Neural progenitor cell (in vitro differentiated cells): ENCODE measurements around the gene CENATAC. TPM values are rescaled to one million over a fixed set of nuclear protein-coding genes. Genes with fewer than 3 reads are reported as not detected.

Source experiments
- DNase-seq: peaks from one replicate; pipeline ENCODE4 v3.0.0-alpha.2; 2016; ENCODE audit warnings: low spot score
- H2AFZ ChIP-seq: fragments of 200-600 bp; sonication (generic); replicated peaks from 2 replicates; pipeline ENCODE4 v1.6.1; 2016; ENCODE audit warnings: antibody characterized with exemption
- H3F3A ChIP-seq: fragments of 200-600 bp; sonication (generic); 2 replicates; pipeline ENCODE4 v1.6.1; 2016; ENCODE audit warnings: antibody characterized with exemption, low read depth
- H3K27ac ChIP-seq: fragments of 200-600 bp; sonication (generic); 2 replicates; pipeline ENCODE4 v1.5.1; 2016; ENCODE audit warnings: mild to moderate bottlenecking
- H3K27me3 ChIP-seq: fragments of 200-600 bp; sonication (generic); 2 replicates; pipeline ENCODE4 v1.6.1; 2016; ENCODE audit warnings: mild to moderate bottlenecking, moderate library complexity
- H3K36me3 ChIP-seq: fragments of 200-600 bp; sonication (generic); 2 replicates; pipeline ENCODE4 v1.5.1; 2016
- H3K4me1 ChIP-seq: fragments of 200-600 bp; sonication (generic); 2 replicates; pipeline ENCODE4 v1.6.1; 2016; ENCODE audit warnings: mixed run types
- H3K4me2 ChIP-seq: fragments of 200-600 bp; sonication (generic); 2 replicates; pipeline ENCODE4 v1.6.1; 2016
- H3K4me3 ChIP-seq: fragments of 200-600 bp; sonication (generic); 2 replicates; pipeline ENCODE4 v1.5.1; 2016
- H3K79me2 ChIP-seq: fragments of 200-600 bp; sonication (generic); 2 replicates; pipeline ENCODE4 v1.6.1; 2016; ENCODE audit warnings: low read depth
- H3K9ac ChIP-seq: fragments of 200-600 bp; sonication (generic); 2 replicates; pipeline ENCODE4 v1.6.1; 2016
- H3K9me3 ChIP-seq: fragments of 200-600 bp; sonication (generic); 2 replicates; pipeline ENCODE4 v1.5.1; 2016; ENCODE audit warnings: low read depth
- H4K20me1 ChIP-seq: fragments of 200-600 bp; sonication (generic); 2 replicates; pipeline ENCODE4 v1.6.1; 2016; ENCODE audit warnings: low read depth
- H3K27ac Mint-ChIP-seq: 3 replicates; pipeline ENCODE4 v1.8.0; 2021; ENCODE audit warnings: mixed read lengths
- H3K27me3 Mint-ChIP-seq: 2 replicates; pipeline ENCODE4 v1.8.0; 2022; ENCODE audit warnings: low read depth, mild to moderate bottlenecking, inconsistent platforms, moderate library complexity, mixed read lengths; ENCODE audit not compliant: insufficient read depth
- H3K36me3 Mint-ChIP-seq: 3 replicates; pipeline ENCODE4 v1.8.0; 2021; ENCODE audit warnings: mixed read lengths
- H3K4me1 Mint-ChIP-seq: 3 replicates; pipeline ENCODE4 v1.8.0; 2021; ENCODE audit warnings: mixed read lengths
- H3K4me3 Mint-ChIP-seq: 3 replicates; pipeline ENCODE4 v1.8.0; 2021; ENCODE audit warnings: mild to moderate bottlenecking, moderate library complexity, mixed read lengths
- H3K9me3 Mint-ChIP-seq: 3 replicates; pipeline ENCODE4 v1.8.0; 2020; ENCODE audit warnings: mixed read lengths
- CTCF ChIP-seq: fragments of 200-600 bp; sonication (generic); IDR thresholded peaks from 2 replicates; pipeline ENCODE4 v1.5.1; 2017; ENCODE audit warnings: antibody characterized with exemption, mild to moderate bottlenecking
- EZH2 ChIP-seq: fragments of 200-600 bp; sonication (generic); IDR thresholded peaks from 2 replicates; pipeline ENCODE4 v1.6.1; 2017; ENCODE audit warnings: antibody characterized with exemption, mild to moderate bottlenecking, moderate library complexity
- EZH2phosphoT487 ChIP-seq: fragments of 200-600 bp; sonication (generic); IDR thresholded peaks from 2 replicates; pipeline ENCODE4 v1.6.1; 2017; ENCODE audit warnings: antibody characterized with exemption
- total RNA-seq: library from RNA; depleted of rRNA; stranded (reverse); fragments of >200 nt; gene quantifications from 2 replicates; pipeline ENCODE4 v1.2.3, GENCODE V29; 2015; ENCODE audit warnings: low replicate concordance

The CENATAC gene
- total RNA-seq, 1 donor from 2014 or later, result 46.4 TPM

- Mint-ChIP-seq H3K4me1 (peaks cover 20% of the 10 kb centered on the region), H3K9me3 (no peaks in the 10 kb centered on the region), H3K27me3 (peaks cover 4% of the 10 kb centered on the region), H3K4me3 (peak overlapping the region; percentile 84), H3K27ac (no peak overlapping the region), H3K36me3 (peaks cover 17% of the 10 kb centered on the region)
- no peak for DNase-seq
- H3K9me3 ChIP-seq, result no peaks in the 10 kb centered on the region
- peak overlapping the region; percentile 86 for H3K4me2 ChIP-seq
- H3K4me3 ChIP-seq, result peak overlapping the region; percentile 71
- H3K79me2 ChIP-seq, result peaks cover 28% of the 10 kb centered on the region
- no peak overlapping the region for H2AFZ ChIP-seq
- H3K27ac ChIP-seq, result peak overlapping the region; percentile 65
- peaks cover 10% of the 10 kb centered on the region for H3K4me1 ChIP-seq
- no peaks in the 10 kb centered on the region for H3K27me3 ChIP-seq
- TF ChIP-seq EZH2 (no peak), EZH2phosphoT487 (no peak)
- no peaks in the 10 kb centered on the region for H3K36me3 ChIP-seq
- H3K9ac ChIP-seq, result no peak overlapping the region
- peaks cover 22% of the 10 kb centered on the region for H4K20me1 ChIP-seq
- H3F3A ChIP-seq, result peaks cover 32% of the 10 kb centered on the region
Observed at GRCh38 chr11:119028346-119029068, 30.6 kb downstream of the CENATAC start.

- Histone ChIP-seq H2AFZ (no peak overlapping the region), H3K27ac (peak overlapping the region; percentile 65)
- peak overlapping the region; percentile 84 for H3K4me3 Mint-ChIP-seq
Observed at GRCh38 chr11:119029069-119029339, 31.1 kb downstream of the CENATAC start.

GRCh38 chr11:119029340-119030028, 31.5 kb downstream of the CENATAC start:
- Histone ChIP-seq H3K79me2 (peaks cover 28% of the 10 kb centered on the region), H3K4me3 (peak overlapping the region; percentile 71), H3K27ac (peak overlapping the region; percentile 65), H3K9me3 (no peaks in the 10 kb centered on the region), H3K4me1 (peaks cover 10% of the 10 kb centered on the region), H2AFZ (no peak overlapping the region), H3K36me3 (no peaks in the 10 kb centered on the region), H4K20me1 (peaks cover 22% of the 10 kb centered on the region), H3K9ac (no peak overlapping the region), H3K4me2 (peak overlapping the region; percentile 86), H3F3A (peaks cover 22% of the 10 kb centered on the region), H3K27me3 (no peaks in the 10 kb centered on the region)
- TF ChIP-seq EZH2phosphoT487 (no peak), CTCF (no peak), EZH2 (no peak)
- DNase-seq, result peak; percentile 45
- Mint-ChIP-seq H3K4me1 (peaks cover 17% of the 10 kb centered on the region), H3K36me3 (peaks cover 16% of the 10 kb centered on the region), H3K27me3 (peaks cover 4% of the 10 kb centered on the region), H3K27ac (peak overlapping the region; percentile 10), H3K4me3 (peak overlapping the region; percentile 84), H3K9me3 (no peaks in the 10 kb centered on the region)

More at GRCh38 chr11:119029069-119029339, 31.1 kb downstream of the CENATAC start:
- Mint-ChIP-seq H3K4me1 (peaks cover 20% of the 10 kb centered on the region), H3K36me3 (peaks cover 16% of the 10 kb centered on the region), H3K9me3 (no peaks in the 10 kb centered on the region), H3K27ac (no peak overlapping the region), H3K27me3 (peaks cover 4% of the 10 kb centered on the region)
- peaks cover 10% of the 10 kb centered on the region for H3K4me1 ChIP-seq
- H3F3A ChIP-seq, result peaks cover 27% of the 10 kb centered on the region
- TF ChIP-seq EZH2phosphoT487 (no peak), EZH2 (no peak), CTCF (no peak)
- no peaks in the 10 kb centered on the region for H3K36me3 ChIP-seq
- no peaks in the 10 kb centered on the region for H3K9me3 ChIP-seq
- no peak overlapping the region for H3K9ac ChIP-seq
- no peak for DNase-seq
- H4K20me1 ChIP-seq, result peaks cover 22% of the 10 kb centered on the region
- H3K4me3 ChIP-seq, result peak overlapping the region; percentile 71
- peaks cover 28% of the 10 kb centered on the region for H3K79me2 ChIP-seq
- no peaks in the 10 kb centered on the region for H3K27me3 ChIP-seq
- H3K4me2 ChIP-seq, result peak overlapping the region; percentile 86

GRCh38 chr11:119030029-119030328, 32.0 kb downstream of the CENATAC start:
- peaks cover 1% of the 10 kb centered on the region for H3K27me3 Mint-ChIP-seq
- H3F3A ChIP-seq, result peaks cover 18% of the 10 kb centered on the region
- H3K9ac ChIP-seq, result no peak overlapping the region
- H3K36me3 Mint-ChIP-seq, result peaks cover 14% of the 10 kb centered on the region
- peak overlapping the region; percentile 86 for H3K4me2 ChIP-seq
- H3K4me3 ChIP-seq, result peak overlapping the region; percentile 71
- no peaks in the 10 kb centered on the region for H3K36me3 ChIP-seq
- DNase-seq, result no peak
- H2AFZ ChIP-seq, result no peak overlapping the region
- H3K4me1 ChIP-seq, result peaks cover 10% of the 10 kb centered on the region
- H3K9me3 ChIP-seq, result no peaks in the 10 kb centered on the region
- no peak overlapping the region for H3K27ac ChIP-seq
- H3K27ac Mint-ChIP-seq, result peak overlapping the region; percentile 10
- no peaks in the 10 kb centered on the region for H3K9me3 Mint-ChIP-seq
- H3K4me3 Mint-ChIP-seq, result peak overlapping the region; percentile 84
- peaks cover 28% of the 10 kb centered on the region for H3K79me2 ChIP-seq
- H3K4me1 Mint-ChIP-seq, result peaks cover 17% of the 10 kb centered on the region
- peaks cover 22% of the 10 kb centered on the region for H4K20me1 ChIP-seq
- TF ChIP-seq EZH2phosphoT487 (no peak), CTCF (no peak), EZH2 (no peak)
- H3K27me3 ChIP-seq, result no peaks in the 10 kb centered on the region
